Measurements from ENCODE around the gene BRI3.

GRCh38 chr7:98281757-98282606 lies 496 bp downstream of the BRI3 start:
- no peak for TF ChIP-seq POLR2A (IDR thresholded peaks at IDR 0.05)
- TF ChIP-seq CTCF (IDR thresholded peaks at IDR 0.05): no peak

Measured in lower leg skin (tissue), 3 donors.